ENCODE measurements around the gene UROD.

GRCh38 chr1:45011837-45012638 is at the start of gene UROD:
- TF ChIP-seq CTCF (IDR thresholded peaks at IDR 0.05; ENCODE audit: insufficient read depth, low read depth, low read length) (no peak), EZH2 (IDR thresholded peaks at IDR 0.05; ENCODE audit: insufficient read depth, low read length) (no peak)
